ENCODE results near the gene LRGUK. TPM values are rescaled to one million over a fixed set of nuclear protein-coding genes. Genes with fewer than 3 reads are reported as not detected.

The LRGUK gene
- total and polyA plus RNA-seq, 8 donors: 0.43 to 1.6 (median 0.90) TPM

- H3K27ac ChIP-seq: no peak overlapping the region
- no peak for TF ChIP-seq CTCF (IDR thresholded peaks at IDR 0.05)
- WGBS, 2 donors: 92 to 95% methylated on average over 3 of the region's 3 CpGs
- intact Hi-C loops (cut with DNase I): no loop called here
- H3K9me3 ChIP-seq: no peaks in the 10 kb centered on the region
- ATAC-seq (peak in 2 of 4 donors; percentile 62 to 70), DNase-seq (no peak), FAIRE-seq (no peak)
- H3K27me3 ChIP-seq: no peaks in the 10 kb centered on the region
- H3K36me3 ChIP-seq: no peaks in the 10 kb centered on the region
- H3K4me1 ChIP-seq: no peaks in the 10 kb centered on the region
- H3K4me3 ChIP-seq: no peak overlapping the region
Observed at GRCh38 chr7:134084488-134085144, 42.5 kb upstream of the LRGUK start.

- intact Hi-C loops (cut with DNase I): no loop called here
- DNase-seq: no peak
- H3K4me1 ChIP-seq: no peaks in the 10 kb centered on the region
- H3K27me3 ChIP-seq: no peaks in the 10 kb centered on the region
- H3K9me3 ChIP-seq: no peaks in the 10 kb centered on the region
- TF ChIP-seq CTCF (IDR thresholded peaks at IDR 0.05): no peak
- no peaks in the 10 kb centered on the region for H3K36me3 ChIP-seq
- no peak overlapping the region for H3K4me3 ChIP-seq
- ATAC-seq: no peak
- no peak for FAIRE-seq
- no peak overlapping the region for H3K27ac ChIP-seq
Observed at GRCh38 chr7:134085311-134085710, 41.8 kb upstream of the LRGUK start.

GRCh38 chr7:134086998-134087735, 40.0 kb upstream of the LRGUK start:
- H3K4me3 ChIP-seq: no peak overlapping the region
- H3K36me3 ChIP-seq: no peaks in the 10 kb centered on the region
- TF ChIP-seq CTCF (IDR thresholded peaks at IDR 0.05): no peak
- H3K9me3 ChIP-seq: no peaks in the 10 kb centered on the region
- ATAC-seq: no peak
- intact Hi-C loops (cut with DNase I): no loop called here
- no peaks in the 10 kb centered on the region for H3K4me1 ChIP-seq
- FAIRE-seq: no peak
- no peak for DNase-seq
- WGBS, 2 donors: 92 to 97% methylated on average over 2 of the region's 2 CpGs
- H3K27me3 ChIP-seq: no peaks in the 10 kb centered on the region
- H3K27ac ChIP-seq: no peak overlapping the region

GRCh38 chr7:134088199-134088598, 38.9 kb upstream of the LRGUK start:
- intact Hi-C loops (cut with DNase I): no loop called here

More at GRCh38 chr7:134088199-134088598, 38.9 kb upstream of the LRGUK start:
- ATAC-seq (no peak), DNase-seq (no peak), FAIRE-seq (no peak)
- Histone ChIP-seq H3K9me3 (no peaks in the 10 kb centered on the region), H3K27ac (no peak overlapping the region), H3K36me3 (no peaks in the 10 kb centered on the region), H3K4me3 (no peak overlapping the region), H3K4me1 (no peaks in the 10 kb centered on the region), H3K27me3 (no peaks in the 10 kb centered on the region)
- no peak for TF ChIP-seq CTCF (IDR thresholded peaks at IDR 0.05)
